ENCODE data around the gene PRRC2B.
"Not testable (repeated sequence)": the region's sequence is repeated elsewhere in the genome, so short reads cannot be mapped to it uniquely, and the experiment has no call there.

PRRC2B gene

DNA sequence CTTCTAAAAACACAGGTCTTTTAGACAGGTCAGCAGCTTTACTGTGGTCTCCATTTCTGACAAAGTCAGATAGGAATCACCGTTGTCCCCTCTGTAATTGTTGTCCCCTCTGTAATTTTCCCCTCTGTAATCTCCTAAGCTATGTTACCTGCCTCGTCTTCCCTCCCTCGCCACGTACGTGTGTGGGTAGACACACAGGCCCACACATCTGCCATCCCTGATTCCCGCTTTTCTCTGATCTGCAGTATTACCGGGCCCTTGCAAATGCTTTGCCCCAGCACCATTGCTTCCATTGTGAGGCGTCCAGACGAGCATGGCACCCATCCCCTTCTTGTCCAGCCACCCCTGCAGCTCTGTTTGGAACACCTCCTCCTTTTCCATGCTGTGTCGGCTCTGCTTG lies 63.9 kb downstream of the PRRC2B start:
- no peak overlapping the region for H3K4me3 ChIP-seq (ENCODE audit: low read depth, low read length)

DNA sequence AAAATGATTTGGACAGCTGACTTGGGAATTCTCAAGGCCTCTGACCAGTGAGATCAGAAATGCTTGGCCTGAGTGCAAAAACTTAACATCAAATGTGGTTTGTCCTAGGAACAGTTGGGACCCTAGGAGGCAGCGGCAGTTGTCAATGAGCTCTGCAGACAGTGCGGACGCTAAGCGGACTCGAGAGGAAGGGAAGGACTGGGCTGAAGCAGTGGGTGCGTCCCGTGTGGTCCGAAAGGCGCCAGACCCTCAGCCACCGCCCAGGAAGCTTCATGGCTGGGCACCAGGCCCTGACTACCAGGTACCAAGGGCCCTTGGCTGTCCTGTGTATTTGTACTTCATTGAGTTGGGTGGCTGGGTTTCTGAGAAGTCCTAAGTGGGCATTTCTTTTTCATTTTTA lies 65.2 kb downstream of the PRRC2B start:
- H3K4me3 ChIP-seq (ENCODE audit: low read depth, low read length), result no peak overlapping the region
- DNase-seq (ENCODE audit: low read depth), result no peak

More for the DNA sequence above, 63.9 kb downstream of the PRRC2B start:
- DNase-seq (ENCODE audit: low read depth), result no peak

DNA sequence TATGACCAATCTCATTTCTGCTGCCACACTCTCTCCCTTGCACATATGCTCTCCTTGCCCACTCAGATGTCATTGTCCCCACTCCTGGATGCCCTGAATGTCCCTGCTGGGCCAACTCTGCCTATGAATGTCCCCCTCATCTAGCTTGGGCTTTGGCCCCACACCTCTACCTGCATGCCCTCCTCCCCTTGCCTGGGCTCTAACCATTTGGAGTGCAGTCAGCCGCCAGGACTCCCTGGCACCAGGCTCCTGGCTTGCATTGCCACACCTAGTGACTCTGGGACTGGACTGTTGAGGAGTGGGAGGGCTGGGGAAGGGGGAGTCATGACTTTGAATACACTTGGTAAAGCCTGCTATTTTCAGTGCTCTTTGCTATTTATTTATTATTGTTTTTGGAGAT lies 67.3 kb downstream of the PRRC2B start:
- no peak overlapping the region for H3K4me3 ChIP-seq (ENCODE audit: low read depth, low read length)
- no peak for DNase-seq (ENCODE audit: low read depth)

DNA sequence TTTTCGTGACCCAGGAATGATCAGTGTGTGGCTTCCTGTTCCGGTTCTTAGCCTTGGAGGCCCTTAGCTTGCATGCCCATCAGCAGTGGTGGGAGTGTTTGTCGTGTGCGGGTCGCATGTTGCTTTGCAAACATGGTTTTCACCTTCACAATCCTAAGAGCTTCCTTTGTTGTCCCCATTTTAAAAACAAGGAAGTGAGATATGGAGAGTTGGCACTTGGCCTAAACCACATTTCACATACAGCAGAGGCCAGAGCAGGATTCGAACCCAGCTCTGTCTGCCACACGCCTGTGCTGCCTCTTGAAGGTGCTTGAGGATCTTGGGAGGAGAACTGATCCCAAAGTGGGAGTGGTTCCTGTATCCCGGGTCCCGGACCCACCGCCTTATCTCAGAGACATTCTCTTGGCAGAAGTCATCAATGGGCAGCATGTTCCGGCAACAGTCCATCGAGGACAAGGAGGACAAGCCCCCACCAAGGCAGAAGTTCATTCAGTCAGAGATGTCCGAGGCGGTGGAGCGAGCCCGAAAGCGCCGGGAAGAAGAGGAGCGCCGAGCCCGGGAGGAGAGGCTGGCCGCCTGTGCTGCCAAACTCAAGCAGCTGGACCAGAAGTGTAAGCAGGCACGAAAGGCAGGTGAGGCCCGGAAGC lies 70.6 kb downstream of the PRRC2B start:
- DNase-seq (ENCODE audit: low read depth), result no peak
- no peak overlapping the region for H3K4me3 ChIP-seq (ENCODE audit: low read depth, low read length)

DNA sequence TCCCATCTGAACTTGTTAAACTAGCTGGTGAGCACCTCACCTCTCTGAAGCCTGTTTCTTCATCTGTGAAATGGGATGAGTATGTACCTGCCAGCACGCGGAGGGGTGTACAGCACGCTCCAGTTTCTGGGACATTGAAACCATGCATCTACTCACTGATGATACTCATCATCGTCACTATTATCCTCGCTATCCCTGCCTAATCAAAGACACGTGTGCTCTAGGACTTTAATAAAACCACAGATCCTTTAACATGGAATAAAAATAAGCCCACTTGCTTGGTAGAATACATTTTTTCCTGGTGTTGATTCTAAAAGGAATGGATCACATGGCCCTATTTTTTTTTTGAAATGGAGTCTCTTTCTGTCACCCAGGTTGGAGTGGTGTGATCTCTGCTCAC lies 71.5 kb downstream of the PRRC2B start:
- H3K4me3 ChIP-seq (ENCODE audit: low read depth, low read length), result no peak overlapping the region
- no peak for DNase-seq (ENCODE audit: low read depth)

DNA sequence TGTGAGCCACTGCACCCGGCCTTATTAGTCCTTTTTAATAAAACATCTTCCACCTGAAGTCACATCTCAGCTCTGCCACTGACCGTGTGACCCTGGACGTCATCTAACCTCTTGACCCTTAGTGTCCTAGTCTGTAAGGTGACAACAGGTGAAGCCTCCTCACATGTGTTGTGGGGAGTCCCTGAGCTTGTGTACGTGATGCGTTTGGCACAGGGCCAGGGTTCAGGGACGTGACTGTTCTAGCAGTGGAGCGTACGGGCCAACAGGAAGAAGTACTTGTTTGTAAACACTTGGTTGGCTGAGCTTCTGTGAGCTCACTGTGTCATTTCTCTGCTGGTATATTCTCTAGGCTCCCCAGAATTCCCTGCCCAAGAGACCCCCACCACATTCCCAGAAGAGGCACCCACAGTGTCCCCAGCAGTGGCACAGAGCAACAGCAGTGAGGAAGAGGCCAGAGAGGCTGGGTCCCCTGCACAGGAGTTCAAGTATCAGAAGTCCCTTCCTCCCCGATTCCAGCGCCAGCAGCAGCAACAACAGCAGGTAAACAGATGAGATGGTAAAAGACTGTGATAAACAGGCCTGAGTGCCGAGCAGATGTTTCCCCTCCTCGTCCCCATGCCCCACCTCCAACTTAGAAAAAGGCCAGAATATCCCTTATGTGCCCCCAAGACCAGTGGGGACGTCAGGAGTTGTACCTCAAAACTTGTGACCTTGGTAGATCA lies 73.5 kb downstream of the PRRC2B start:
- no peak for DNase-seq (ENCODE audit: low read depth)
- H3K4me3 ChIP-seq (ENCODE audit: low read depth, low read length), result no peak overlapping the region

DNA sequence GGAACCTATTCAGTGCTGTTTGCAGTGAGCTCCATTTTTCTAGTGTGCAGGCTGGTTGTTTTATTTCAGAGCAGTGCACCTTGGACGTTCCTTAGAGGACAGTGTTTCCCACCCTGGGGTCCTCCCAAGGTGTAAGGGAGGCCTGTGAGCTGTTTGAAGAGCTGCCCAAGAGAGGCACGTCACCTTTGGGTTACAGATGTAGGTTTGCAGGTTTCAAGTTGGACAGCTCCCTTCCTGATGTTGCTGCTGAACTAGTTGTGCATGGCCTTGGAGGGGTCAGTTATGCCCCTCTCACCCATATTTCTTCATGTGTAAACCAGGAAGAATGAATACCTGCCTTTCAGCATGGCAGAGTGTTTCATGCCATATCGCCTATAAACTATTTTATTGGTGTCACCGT lies 74.1 kb downstream of the PRRC2B start:
- no peak overlapping the region for H3K4me3 ChIP-seq (ENCODE audit: low read depth, low read length)
- no peak for DNase-seq (ENCODE audit: low read depth)

DNA sequence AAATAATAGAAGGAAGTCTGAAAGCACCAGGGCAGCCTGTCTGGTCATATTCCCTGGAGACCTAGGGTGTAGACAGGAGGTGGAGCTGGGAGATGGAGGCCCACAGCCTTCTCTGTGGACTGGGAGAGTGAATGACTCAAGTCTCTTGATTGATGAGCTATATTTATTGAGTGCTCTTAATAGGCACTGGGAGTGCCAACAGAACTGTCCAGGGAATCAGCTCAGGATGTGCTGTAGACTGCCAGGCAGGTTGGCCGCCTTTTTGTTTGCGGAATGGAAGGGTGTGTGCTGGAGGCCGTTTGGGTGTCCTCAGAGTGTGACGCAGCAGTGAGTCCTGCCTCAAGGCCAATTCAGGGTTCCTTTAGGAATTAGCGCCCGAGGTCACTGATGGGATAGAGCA lies 75.5 kb downstream of the PRRC2B start:
- H3K4me3 ChIP-seq (ENCODE audit: low read depth, low read length), result no peak overlapping the region
- no peak for DNase-seq (ENCODE audit: low read depth)

DNA sequence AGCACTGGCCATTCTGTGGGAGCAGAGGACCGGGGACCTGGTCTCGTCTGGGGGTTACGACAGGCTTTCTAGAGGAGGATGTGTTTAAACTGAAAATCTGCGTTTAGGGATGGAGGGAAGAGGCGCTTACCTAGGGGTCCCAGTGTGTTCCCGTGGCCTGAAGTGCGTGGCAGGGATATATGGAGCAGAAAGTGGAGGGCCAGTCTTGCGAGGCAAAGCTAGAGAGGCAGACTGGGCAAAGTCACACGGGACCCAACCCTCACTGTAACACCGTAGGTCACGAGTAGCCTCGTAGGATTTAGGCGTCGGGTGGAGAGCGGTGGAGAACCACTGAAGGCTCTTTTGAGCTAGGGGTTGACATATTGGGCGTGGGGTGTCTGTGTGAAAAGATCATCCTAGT lies 76.1 kb downstream of the PRRC2B start:
- no peak for DNase-seq (ENCODE audit: low read depth)
- H3K4me3 ChIP-seq (ENCODE audit: low read depth, low read length), result no peak overlapping the region

DNA sequence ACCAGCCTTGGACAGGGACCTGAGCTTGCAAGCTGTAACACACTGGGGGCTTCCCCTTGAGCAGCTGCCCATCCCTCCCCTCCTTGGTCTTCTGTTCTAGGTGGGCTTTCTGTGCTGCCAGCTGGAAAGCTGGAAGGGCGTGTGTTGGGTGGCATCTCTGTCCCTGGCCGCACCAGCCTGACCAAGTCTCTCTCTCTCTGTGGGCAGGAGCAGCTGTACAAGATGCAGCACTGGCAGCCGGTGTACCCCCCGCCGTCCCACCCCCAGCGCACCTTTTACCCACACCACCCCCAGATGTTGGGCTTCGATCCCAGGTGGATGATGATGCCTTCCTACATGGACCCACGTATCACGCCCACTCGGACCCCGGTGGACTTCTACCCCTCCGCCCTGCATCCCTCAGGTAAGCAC lies 76.7 kb downstream of the PRRC2B start:
- no peak for DNase-seq (ENCODE audit: low read depth)
- H3K4me3 ChIP-seq (ENCODE audit: low read depth, low read length), result no peak overlapping the region

DNA sequence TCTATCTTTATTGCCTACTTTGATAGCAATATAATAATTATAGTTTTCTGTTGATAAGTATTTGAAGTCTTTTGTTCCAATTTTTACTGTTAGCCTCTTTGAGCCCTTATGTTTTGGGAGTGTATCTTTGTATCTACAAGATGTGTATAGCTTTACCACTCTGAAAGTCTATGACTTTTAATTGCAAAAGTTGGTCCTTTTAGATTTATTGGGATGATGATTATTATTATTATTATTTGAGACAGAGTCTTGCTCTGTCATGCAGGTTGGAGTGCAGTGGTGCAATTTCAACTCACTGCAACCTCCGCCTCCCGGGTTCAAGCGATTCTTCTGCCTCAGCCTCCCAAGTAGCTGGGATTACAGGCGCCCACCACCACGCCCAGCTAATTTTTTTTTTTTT lies 78.2 kb downstream of the PRRC2B start:
- H3K4me3 ChIP-seq (ENCODE audit: low read depth, low read length); DNase-seq (ENCODE audit: low read depth): not testable (repeated sequence)

DNA sequence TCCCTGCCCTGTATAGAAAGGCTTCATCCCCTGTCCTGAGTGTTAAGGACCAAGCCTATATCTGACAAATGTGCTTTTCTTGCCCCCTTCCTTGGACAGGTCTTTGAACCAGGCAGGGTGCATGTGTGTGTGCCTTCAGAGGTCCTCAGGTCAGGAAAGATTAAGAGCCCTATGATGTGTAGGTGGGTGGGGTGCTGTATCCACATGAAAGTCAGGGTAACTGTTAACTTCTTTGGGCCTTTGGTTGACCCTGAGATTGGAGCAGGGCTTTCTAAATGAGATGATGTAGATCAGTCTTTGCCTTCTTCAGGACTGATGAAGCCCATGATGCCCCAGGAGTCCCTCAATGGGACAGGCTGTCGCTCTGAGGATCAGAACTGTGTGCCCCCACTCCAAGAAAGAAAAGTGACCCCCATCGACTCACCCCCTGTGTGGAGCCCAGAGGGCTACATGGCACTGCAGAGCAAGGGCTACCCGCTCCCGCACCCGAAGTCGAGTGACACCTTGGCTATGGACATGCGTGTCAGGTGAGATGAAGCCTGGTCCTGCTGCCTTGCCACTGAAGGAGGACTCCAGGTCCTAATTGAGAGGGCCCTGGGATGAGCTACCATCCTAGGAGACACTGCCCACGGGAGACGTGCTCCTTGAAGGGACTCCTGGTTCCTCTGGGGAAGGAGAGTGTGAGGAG lies 79.5 kb downstream of the PRRC2B start:
- DNase-seq (ENCODE audit: low read depth), result no peak
- H3K4me3 ChIP-seq (ENCODE audit: low read depth, low read length), result no peak overlapping the region

DNA sequence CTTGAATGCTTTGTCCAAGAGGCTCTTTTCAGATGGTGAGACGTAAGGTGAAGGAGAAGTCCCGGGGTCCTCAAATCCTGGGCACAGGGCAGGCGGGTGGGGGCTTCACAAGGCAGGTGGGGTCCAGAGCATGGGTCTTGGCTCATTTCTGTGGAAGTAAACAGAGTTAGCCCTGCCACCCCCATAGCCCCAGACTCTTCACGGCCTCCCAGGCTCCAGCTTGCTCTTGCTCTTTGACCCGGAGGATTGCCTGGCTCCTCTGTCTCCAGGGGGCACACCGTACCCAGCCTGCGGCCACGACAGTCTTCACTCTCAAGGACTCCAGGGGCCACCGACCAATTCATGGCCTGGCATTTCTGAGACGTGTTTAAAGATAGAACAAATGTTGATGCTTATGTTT lies 80.0 kb downstream of the PRRC2B start:
- no peak overlapping the region for H3K4me3 ChIP-seq (ENCODE audit: low read depth, low read length)
- DNase-seq (ENCODE audit: low read depth), result no peak

DNA sequence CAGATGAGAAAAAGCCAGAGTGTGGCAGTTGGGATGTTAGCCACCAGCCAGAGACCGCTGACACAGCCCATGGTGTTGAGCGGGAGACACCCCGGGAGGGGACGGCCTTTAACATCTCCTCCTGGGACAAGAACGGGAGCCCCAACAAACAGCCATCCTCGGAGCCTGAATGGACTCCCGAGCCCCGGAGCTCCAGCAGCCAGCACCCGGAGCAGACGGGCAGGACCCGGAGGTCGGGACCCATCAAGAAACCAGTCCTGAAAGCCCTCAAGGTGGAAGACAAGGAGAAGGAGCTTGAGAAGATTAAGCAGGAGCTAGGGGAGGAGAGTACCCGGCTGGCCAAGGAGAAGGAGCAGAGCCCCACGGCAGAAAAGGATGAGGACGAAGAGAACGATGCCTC lies 80.8 kb downstream of the PRRC2B start:
- no peak for DNase-seq (ENCODE audit: low read depth)
- H3K4me3 ChIP-seq (ENCODE audit: low read depth, low read length), result no peak overlapping the region

DNA sequence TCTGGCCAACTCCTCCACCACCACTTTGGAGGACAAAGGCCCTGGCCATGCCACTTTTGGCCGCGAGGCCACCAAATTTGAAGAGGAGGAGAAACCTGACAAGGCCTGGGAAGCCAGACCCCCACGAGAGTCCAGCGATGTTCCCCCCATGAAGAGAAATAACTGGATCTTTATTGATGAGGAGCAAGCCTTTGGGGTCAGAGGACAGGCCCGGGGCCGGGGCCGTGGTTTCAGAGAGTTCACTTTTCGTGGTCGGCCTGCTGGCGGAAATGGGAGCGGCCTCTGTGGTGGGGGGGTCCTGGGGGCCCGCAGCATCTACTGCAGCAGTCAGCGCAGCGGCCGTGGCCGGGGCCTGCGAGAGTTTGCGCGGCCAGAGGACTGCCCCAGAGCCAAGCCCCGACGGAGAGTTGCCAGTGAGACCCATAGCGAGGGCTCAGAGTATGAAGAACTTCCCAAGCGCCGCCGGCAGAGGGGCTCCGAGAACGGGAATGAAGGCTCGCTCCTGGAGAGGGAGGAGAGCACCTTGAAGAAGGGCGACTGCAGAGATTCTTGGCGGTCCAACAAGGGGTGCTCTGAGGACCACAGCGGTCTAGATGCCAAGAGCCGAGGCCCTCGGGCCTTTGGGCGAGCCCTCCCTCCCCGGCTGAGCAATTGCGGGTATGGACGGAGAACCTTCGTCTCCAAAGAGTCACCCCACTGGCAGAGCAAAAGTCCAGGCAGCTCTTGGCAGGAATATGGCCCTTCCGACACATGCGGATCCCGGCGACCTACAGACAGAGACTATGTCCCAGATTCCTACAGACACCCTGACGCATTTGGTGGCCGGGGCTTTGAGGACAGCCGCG lies 81.4 kb downstream of the PRRC2B start:
- no peak for DNase-seq (ENCODE audit: low read depth)
- H3K4me3 ChIP-seq (ENCODE audit: low read depth, low read length), result no peak overlapping the region

DNA sequence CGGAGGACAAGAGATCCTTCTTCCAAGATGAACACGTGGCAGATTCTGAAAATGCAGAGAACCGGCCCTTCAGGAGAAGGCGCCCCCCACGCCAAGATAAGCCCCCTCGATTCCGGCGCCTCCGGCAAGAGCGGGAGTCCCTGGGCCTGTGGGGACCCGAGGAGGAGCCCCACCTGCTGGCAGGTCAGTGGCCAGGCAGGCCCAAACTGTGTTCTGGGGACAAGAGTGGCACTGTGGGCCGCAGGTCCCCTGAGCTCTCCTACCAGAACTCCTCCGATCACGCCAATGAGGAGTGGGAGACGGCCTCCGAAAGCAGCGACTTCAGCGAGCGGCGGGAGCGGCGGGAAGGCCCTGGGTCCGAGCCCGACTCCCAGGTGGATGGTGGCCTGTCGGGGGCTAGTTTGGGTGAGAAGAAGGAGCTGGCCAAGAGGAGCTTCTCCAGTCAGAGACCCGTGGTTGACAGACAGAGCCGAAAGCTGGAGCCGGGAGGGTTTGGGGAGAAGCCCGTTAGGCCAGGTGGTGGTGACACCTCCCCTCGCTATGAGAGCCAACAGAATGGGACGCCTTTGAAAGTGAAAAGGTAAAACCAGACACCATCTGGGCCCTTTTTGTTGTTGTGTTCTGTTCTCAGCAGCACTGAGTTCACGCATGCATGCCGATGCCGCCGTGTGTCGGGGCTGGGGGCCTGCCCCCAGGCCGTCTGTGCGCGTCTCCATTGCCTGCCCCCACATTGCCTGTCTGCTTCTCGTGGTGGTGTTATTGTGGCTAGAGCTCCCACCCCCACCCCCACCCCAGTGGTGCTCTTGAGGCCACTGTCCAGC lies 82.3 kb downstream of the PRRC2B start:
- no peak overlapping the region for H3K4me3 ChIP-seq (ENCODE audit: low read depth, low read length)
- no peak for DNase-seq (ENCODE audit: low read depth)

DNA sequence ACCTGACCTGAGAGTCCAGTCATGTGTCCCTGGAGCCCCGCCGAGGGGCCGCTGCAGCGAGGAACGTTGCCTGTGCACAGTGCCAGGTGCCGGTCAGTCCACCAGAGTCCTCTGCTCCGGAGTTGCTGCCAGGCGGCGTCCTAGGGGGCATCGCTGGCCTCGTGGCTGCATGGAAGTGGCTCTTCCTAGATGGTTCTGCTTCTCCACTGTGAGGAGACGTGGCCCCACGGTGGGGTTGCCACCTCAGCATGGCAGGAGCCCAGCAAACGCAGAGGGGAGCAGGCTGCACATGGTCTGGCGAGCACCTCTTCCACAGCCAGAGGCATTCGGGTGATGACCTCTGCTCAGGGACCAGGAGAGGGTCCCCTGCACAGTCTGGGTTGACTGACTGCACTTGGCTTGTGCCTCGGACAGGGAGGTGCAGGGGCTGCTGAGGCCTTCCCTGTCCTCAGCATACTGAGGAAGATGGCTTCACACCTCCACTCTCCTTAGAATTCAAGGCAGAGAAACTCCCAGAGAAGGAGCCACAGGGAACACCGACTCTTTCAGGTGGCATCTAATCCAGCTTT lies 83.0 kb downstream of the PRRC2B start:
- no peak for DNase-seq (ENCODE audit: low read depth)
- no peak overlapping the region for H3K4me3 ChIP-seq (ENCODE audit: low read depth, low read length)

DNA sequence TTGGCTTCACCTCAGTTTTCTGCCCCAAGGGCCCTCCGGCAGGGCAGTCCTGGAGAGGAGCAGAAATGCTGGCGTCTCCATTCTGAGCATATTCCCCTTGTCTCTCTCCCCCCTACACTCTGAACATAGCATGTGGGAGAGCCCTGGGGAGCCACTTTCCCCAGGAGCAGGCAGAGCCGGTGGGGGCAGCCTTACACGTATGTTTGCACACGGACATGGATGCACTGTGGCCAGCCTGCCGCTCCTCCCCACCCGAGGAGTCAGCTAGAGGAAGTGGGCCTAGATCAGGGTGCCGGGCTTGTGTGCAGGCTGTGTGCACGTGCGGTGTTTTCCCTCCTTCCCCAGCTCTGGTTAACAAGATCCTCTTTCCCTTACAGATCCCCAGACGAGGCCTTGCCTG lies 83.5 kb downstream of the PRRC2B start:
- no peak for DNase-seq (ENCODE audit: low read depth)
- no peak overlapping the region for H3K4me3 ChIP-seq (ENCODE audit: low read depth, low read length)
